ENCODE measurements around the gene LACTB.

- TF ChIP-seq CTCF (IDR thresholded peaks at IDR 0.05 in 2 of 3, conservative IDR thresholded peaks at IDR 0.05 in 1 of 3; ENCODE audit: control insufficient read depth in 2 of 3, extremely low read depth in 1 of 3, insufficient read depth in 1 of 3, low read depth in 3 of 3, low read length in 3 of 3) (no peak), MXI1 (IDR thresholded peaks at IDR 0.05; ENCODE audit: low read depth, low read length) (no peak), FOS (IDR thresholded peaks at IDR 0.05; ENCODE audit: borderline replicate concordance, extremely low read depth, insufficient read length) (no peak), RELA (IDR thresholded peaks at IDR 0.05; ENCODE audit: borderline replicate concordance, partially characterized antibody) (no peak), NFYB (IDR thresholded peaks at IDR 0.05; ENCODE audit: insufficient read depth, low read depth, low read length) (no peak), ZBTB40 (IDR thresholded peaks at IDR 0.05; ENCODE audit: borderline replicate concordance) (no peak), NR2F1 (conservative IDR thresholded peaks at IDR 0.05) (no peak), PML (IDR thresholded peaks at IDR 0.05; ENCODE audit: low read length) (no peak)
These were observed 31.2 kb upstream of the LACTB start for GRCh38 chr15:63090472-63090871.
